Measurements from ENCODE around the gene IL1R2.

DNA sequence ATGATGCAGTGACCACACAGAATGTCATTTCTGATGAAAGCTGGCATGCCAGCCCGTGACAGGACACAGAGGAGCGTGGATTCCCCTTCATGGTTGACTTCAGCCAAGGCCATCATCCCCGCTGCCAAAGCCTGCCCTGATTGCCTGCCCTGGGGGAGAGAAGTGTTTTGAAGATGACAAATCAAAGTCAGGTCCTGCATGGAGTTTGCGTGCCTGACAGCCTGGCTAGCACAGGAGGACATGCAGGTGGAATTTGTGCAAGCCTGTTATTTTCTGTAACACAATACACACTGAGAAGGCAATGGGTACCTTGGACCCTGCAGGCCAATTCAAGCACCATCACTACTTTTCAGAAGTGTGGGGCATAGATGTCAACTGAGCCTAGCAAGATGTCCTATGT is 5.4 kb upstream of the IL1R2 start:
- TF ChIP-seq CTCF (IDR thresholded peaks at IDR 0.05; ENCODE audit: low read depth, low read length), result no peak
- no peak for TF ChIP-seq EZH2phosphoT487 (IDR thresholded peaks at IDR 0.05; ENCODE audit: low read depth)
